Muscle layer of duodenum (tissue), 2 donors: ENCODE data around the gene CDH13.

Experiments
- H3K27ac ChIP-seq: one replicate; pipeline ENCODE4 v1.7.0; 2013; ENCODE audit warnings: mild to moderate bottlenecking, low read length
- H3K27me3 ChIP-seq: one replicate; pipeline ENCODE4 v1.7.0; 2013; ENCODE audit warnings: low read depth, mild to moderate bottlenecking, control low read depth, low read length
- H3K36me3 ChIP-seq, 2 donors: one replicate each; pipeline ENCODE4 v1.7.0; 2013; ENCODE audit warnings: low read length in 2 of 2, control low read depth in 1 of 2, mild to moderate bottlenecking in 1 of 2; ENCODE audit not compliant: insufficient read depth in 2 of 2, control insufficient read depth in 1 of 2
- H3K4me1 ChIP-seq, 2 donors: one replicate each; pipeline ENCODE4 v1.7.0; 2013; ENCODE audit warnings: low read length in 2 of 2, mild to moderate bottlenecking in 2 of 2, control low read depth in 1 of 2, moderate library complexity in 1 of 2; ENCODE audit not compliant: insufficient read depth in 2 of 2, control insufficient read depth in 1 of 2
- H3K4me3 ChIP-seq, 2 donors: one replicate each; pipeline ENCODE4 v1.7.0; 2013; ENCODE audit warnings: low read length in 2 of 2, low read depth in 1 of 2, mild to moderate bottlenecking in 1 of 2
- H3K9me3 ChIP-seq, 2 donors: one replicate each; pipeline ENCODE4 v1.7.0; 2013; ENCODE audit warnings: low read length in 2 of 2, control low read depth in 1 of 2, mild to moderate bottlenecking in 1 of 2; ENCODE audit not compliant: control insufficient read depth in 1 of 2
- donor health status: healthy.

Gene CDH13

GRCh38 chr16:82639263-82639662, 12.5 kb downstream of the CDH13 start:
- Histone ChIP-seq H3K36me3 (no peaks in the 10 kb centered on the region), H3K27me3 (no peaks in the 10 kb centered on the region), H3K4me3 (no peak overlapping the region), H3K27ac (no peak overlapping the region), H3K4me1 (no peaks in the 10 kb centered on the region), H3K9me3 (no peaks in the 10 kb centered on the region)

GRCh38 chr16:82639666-82640336, 13.0 kb downstream of the CDH13 start:
- Histone ChIP-seq H3K4me3 (no peak overlapping the region), H3K27me3 (no peaks in the 10 kb centered on the region), H3K27ac (no peak overlapping the region), H3K4me1 (no peaks in the 10 kb centered on the region), H3K36me3 (no peaks in the 10 kb centered on the region), H3K9me3 (no peaks in the 10 kb centered on the region)

- Histone ChIP-seq H3K9me3 (no peaks in the 10 kb centered on the region), H3K36me3 (no peaks in the 10 kb centered on the region), H3K4me3 (no peak overlapping the region), H3K27ac (no peak overlapping the region), H3K4me1 (no peaks in the 10 kb centered on the region), H3K27me3 (no peaks in the 10 kb centered on the region)
These were observed 14.7 kb downstream of the CDH13 start for GRCh38 chr16:82641336-82641984.

GRCh38 chr16:82643136-82643535, 16.4 kb downstream of the CDH13 start:
- no peaks in the 10 kb centered on the region for H3K27me3 ChIP-seq
- no peaks in the 10 kb centered on the region for H3K4me1 ChIP-seq
- H3K4me3 ChIP-seq, result no peak overlapping the region
- no peaks in the 10 kb centered on the region for H3K9me3 ChIP-seq
- H3K27ac ChIP-seq, result no peak overlapping the region
- no peaks in the 10 kb centered on the region for H3K36me3 ChIP-seq

- no peaks in the 10 kb centered on the region for H3K4me1 ChIP-seq
- no peaks in the 10 kb centered on the region for H3K27me3 ChIP-seq
- H3K36me3 ChIP-seq, result no peaks in the 10 kb centered on the region
- H3K4me3 ChIP-seq, result no peak overlapping the region
- no peaks in the 10 kb centered on the region for H3K9me3 ChIP-seq
- H3K27ac ChIP-seq, result no peak overlapping the region
These were observed 17.3 kb downstream of the CDH13 start for GRCh38 chr16:82643936-82644630.

- H3K9me3 ChIP-seq, result no peaks in the 10 kb centered on the region
- no peaks in the 10 kb centered on the region for H3K4me1 ChIP-seq
- H3K27me3 ChIP-seq, result no peaks in the 10 kb centered on the region
- no peak overlapping the region for H3K27ac ChIP-seq
- no peak overlapping the region for H3K4me3 ChIP-seq
- no peaks in the 10 kb centered on the region for H3K36me3 ChIP-seq
These were observed 19.7 kb downstream of the CDH13 start for GRCh38 chr16:82646504-82646903.

GRCh38 chr16:82649766-82650165, 23.0 kb downstream of the CDH13 start:
- Histone ChIP-seq H3K27me3 (no peaks in the 10 kb centered on the region), H3K4me3 (no peak overlapping the region), H3K36me3 (no peaks in the 10 kb centered on the region), H3K9me3 (no peaks in the 10 kb centered on the region), H3K4me1 (peaks cover under 1 to 5% of the 10 kb centered on the region in 2 donors), H3K27ac (no peak overlapping the region)

- Histone ChIP-seq H3K4me3 (no peak overlapping the region), H3K9me3 (no peaks in the 10 kb centered on the region), H3K27me3 (no peaks in the 10 kb centered on the region), H3K36me3 (no peaks in the 10 kb centered on the region), H3K27ac (no peak overlapping the region), H3K4me1 (peaks cover 5% of the 10 kb centered on the region in 2 donors)
These were observed 24.0 kb downstream of the CDH13 start for GRCh38 chr16:82650804-82651203.

GRCh38 chr16:82651921-82652601, 25.3 kb downstream of the CDH13 start:
- peak overlapping the region; percentile 34 for H3K27ac ChIP-seq
- no peaks in the 10 kb centered on the region for H3K9me3 ChIP-seq
- no peaks in the 10 kb centered on the region for H3K27me3 ChIP-seq
- H3K36me3 ChIP-seq, result no peaks in the 10 kb centered on the region
- peak overlapping the region in 1 of 2 donors; percentile 28 for H3K4me3 ChIP-seq
- peaks cover 5% of the 10 kb centered on the region in 2 donors for H3K4me1 ChIP-seq

GRCh38 chr16:82652826-82653225, 26.1 kb downstream of the CDH13 start:
- Histone ChIP-seq H3K9me3 (no peaks in the 10 kb centered on the region), H3K4me1 (peaks cover 5% of the 10 kb centered on the region in 2 donors), H3K4me3 (no peak overlapping the region), H3K36me3 (no peaks in the 10 kb centered on the region), H3K27me3 (no peaks in the 10 kb centered on the region), H3K27ac (no peak overlapping the region)
